ENCODE data around the gene ZC3H4.
"Not testable (repeated sequence)": the region's sequence is repeated elsewhere in the genome, so short reads cannot be mapped to it uniquely, and the experiment has no call there.

Gene ZC3H4

DNA sequence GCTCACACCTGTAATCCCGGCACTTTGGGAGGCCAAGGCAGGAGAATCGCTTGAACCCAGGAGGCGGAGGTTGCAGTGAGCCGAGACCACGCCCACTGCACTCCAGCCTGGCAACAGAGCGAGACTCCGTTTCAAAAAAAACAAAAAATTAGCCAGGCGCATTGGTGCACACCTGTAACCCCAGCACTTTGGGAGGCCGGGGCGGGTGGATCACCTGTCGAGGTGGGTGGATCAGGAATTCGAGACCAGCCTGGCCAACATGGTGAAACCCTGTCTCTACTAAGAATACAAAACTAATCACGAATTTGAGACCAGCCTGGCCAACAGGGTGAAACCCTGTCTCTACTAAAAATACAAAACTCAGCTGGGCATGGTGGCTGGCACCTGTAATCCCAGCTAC, 35.2 kb downstream of the ZC3H4 start:
- DNase-seq = not testable (repeated sequence)

DNA sequence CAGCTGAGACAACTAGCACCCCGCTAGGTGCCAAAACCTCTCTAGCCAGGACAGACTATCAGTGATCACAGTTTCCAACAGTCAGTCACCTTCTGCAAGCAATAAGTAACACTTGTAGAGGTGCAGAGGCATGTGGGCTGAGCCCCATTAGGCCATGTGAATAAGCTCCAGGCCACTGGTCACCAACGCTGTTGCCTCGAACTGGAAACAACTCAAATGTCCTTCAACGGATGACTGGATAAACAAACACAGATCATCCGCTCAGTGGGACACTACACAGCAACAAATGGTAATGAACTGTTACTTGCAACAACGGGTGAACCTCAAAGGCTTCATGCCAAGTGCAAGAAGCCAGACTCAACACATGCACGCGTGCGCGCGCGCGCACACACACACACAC, 37.6 kb downstream of the ZC3H4 start:
- no peak for DNase-seq

DNA sequence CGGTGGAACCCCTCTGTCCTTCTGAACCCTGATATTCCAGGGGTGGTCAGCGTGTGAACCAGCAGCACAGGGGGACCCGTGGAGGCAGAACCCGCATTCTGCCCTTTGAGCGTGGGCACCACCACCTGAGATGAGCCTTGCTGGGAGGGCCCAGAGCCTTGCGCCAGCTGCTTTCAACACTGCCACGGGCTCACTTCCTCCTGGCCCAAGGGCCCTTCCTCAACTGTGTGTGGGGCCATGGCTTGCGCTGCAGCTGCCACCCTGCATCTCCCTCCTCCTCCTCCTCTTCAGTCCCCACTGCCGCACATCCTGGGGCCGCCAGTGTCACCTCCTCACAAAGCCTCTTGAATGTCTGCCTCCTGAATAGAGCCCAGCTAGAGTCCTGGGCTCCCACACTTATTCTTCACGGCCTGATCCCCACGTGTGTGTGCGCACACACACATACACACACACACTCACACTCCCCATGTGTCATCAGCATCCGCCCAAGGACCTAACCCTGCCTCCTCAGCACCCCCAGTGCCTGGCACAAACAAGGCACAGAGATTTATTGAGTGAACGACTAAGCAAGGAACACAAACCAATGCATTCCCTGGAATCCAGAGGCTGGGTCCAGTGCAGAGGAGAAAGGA, 38.3 kb downstream of the ZC3H4 start:
- peak; percentile 29 for DNase-seq

DNA sequence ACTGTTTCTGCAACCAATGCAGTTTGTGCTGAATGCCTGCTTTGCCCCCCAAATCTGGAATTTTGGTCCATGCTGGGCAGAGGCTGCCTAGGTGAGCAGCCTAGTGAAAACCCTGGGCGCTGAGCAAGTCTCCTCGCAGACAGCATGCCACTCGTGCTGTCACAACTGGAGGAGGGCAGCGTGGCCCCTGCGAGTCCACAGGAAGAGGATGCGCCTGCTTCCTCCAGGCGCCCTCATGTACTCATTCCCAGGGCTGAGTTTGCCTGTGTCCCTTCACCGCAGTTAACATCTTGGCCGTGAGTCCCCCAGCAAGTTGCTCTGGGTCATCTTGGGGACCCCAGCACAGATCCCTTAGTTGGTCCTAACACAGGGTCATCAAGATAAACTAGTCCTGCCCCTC, 39.0 kb downstream of the ZC3H4 start:
- peak; percentile 64 for DNase-seq

DNA sequence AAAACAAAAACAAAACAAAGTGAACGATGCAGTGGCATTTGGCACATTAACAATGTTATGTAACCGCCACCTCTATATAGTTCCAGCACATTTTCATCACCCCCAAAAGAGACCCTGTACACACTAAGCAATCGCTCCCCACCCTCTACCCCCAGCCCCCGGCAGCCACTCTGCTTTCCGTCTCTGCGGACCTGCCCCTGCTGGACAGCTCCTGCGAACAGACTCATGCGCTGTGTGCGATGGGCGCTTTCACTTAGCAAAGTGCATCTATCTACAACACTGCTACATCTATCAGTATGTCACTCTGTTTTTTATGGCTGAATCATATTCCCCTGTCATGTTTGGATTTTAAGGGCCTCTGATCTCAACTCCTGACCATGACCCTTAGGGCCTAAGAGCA, 40.0 kb downstream of the ZC3H4 start:
- no peak for DNase-seq

DNA sequence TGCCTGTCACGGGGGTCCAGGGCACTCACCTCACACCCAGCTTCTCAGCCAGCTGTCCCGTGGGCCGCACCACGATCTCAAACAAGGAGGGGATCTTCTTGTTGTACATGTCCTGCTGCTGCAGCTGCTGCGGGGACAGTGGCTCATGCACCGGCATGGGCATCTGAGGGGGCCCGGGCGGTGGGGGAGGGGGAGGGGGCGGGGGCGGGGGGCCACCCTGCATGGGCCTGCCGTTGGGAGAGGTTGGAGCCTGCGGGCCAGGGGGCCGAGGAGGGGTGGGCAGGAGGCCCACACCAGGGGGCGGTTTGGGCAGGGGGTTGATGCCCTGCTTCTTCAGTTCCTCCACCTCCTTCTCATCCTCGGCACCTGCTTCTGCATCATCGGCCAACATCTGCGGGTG, 41.3 kb downstream of the ZC3H4 start:
- DNase-seq = no peak

DNA sequence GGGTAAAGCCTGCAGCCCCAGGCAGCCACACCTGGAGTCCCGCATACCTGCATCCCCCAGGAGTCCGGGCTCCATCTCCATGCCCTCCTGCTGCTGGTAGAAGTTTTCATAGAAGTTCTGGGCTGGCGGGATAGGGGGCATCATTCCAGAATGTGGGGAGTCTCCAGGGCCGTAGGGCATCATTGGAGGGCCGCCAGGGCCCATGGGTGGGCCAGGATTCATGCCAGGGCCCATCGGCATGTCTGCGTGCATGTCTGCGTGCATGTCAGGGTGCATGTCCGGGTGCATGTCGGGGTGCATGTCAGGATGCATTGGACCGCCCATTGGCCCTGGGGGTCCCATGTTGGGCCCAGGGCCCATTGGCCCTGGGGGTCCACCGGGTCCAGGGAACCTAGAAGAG, 41.8 kb downstream of the ZC3H4 start:
- DNase-seq = no peak

DNA sequence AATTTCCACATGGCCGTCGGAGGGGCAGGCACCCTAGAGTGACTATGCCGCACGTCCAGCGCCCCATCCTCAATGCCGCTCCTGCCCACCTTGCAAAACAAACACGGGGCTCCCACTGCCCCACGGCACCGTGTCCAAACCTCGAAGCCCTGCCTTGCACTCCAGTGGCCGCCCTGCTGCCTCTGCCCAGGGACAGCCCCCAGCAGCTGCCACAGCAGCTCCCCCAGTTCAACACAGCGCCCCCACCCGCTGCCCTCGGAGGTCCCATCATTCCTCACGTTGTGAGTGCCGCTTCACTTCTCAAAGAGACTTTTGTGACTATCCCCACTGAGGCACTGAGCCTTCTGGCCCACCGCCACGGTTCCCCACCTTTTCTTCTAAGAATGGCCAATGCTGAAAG, 42.8 kb downstream of the ZC3H4 start:
- no peak for DNase-seq

DNA sequence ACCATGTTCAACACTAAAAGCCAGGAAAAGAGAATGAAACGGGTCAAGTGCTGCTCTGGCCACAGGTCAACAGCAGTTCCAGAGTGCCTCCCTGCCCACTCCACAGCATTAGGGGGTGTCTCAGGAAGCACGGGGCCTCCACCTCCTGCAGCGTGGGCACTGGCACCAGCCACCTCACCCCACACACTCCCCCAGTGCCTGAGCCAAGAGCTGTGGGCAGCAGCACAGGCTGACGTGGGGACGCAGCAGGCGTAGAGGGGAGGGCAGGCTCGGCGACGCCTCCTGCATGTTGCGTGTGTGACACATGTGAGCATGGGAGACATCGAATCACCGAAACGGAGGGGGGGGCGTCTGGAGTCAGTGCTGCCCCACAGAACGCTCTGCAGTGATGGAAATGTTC, 43.8 kb downstream of the ZC3H4 start:
- DNase-seq = no peak

DNA sequence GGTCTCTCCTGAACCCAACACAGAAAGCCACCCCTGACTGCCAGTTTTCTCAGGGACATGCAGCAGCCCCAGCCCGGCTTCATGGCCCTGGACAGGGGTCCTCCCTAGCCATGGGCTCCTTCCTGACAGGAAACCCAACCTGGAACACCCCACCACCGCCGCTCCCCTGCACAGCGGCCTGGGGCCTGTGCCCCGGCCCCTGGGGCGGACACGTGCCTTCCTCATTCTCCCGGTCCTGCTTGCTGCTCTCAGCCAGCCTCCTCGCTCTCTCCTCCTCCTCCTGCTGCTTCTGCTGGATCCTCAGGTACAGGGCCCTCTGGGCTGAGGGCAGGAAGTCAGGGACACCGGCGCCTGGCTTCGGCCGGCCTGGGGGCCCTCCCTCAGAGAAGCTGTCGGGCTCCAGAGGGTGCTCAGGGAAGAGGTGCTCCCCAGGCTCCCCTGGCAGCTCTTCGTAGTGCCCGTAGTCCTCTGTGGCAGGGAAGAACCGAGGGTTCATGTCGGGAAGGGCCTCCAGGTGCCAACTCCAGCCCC, 44.6 kb downstream of the ZC3H4 start:
- no peak for DNase-seq

DNA sequence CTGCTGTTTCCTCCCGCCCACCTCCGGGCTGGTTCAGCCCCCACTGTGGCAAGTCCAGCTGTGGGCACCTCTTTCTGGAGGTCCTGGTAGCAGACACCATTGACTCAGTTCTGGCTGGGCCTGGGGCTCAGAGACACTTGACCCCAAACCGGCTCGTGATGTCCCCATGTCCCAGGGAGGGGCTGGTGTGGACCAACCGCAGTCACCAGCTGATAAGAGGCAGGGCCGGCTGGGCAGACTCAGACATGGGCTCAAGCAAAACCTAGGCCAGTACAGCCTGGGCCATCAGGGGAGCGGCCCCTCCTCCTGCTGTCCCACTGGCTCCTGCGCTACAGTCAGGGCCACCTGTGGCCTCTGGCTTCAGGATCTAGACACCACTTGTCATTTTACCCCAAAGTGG, 45.3 kb downstream of the ZC3H4 start:
- DNase-seq = no peak

DNA sequence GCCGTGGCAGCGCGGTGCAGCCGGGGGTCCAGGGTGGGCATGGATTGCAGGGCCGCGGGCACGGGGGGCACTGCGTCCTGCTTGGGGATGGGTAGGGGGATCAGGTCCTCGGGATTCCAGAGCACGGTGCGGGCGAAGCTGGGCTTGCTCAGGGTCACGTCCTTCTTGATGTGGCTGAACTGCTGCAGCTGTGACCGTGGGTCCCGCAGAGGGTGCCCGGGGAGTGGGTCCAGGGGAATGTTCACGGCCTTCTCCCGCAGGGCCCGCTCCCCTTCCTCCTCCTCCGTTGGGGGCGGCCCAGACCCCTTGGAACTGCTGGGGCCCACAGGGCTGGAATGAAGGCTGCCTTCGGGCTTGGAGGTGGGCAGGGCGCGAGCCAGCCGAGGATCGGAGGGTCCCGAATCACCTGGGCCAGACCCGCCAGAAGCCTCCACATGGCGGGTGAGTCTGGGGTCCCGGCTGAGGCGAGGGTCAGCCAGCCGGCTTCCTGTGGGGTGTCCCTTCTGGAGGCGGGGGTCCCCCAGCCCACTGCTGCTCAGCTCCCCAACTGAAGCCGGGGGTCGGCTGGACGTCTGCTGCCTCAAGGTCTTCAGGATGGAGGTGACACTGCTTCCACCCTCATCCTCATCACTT, 46.2 kb downstream of the ZC3H4 start:
- no peak for DNase-seq

DNA sequence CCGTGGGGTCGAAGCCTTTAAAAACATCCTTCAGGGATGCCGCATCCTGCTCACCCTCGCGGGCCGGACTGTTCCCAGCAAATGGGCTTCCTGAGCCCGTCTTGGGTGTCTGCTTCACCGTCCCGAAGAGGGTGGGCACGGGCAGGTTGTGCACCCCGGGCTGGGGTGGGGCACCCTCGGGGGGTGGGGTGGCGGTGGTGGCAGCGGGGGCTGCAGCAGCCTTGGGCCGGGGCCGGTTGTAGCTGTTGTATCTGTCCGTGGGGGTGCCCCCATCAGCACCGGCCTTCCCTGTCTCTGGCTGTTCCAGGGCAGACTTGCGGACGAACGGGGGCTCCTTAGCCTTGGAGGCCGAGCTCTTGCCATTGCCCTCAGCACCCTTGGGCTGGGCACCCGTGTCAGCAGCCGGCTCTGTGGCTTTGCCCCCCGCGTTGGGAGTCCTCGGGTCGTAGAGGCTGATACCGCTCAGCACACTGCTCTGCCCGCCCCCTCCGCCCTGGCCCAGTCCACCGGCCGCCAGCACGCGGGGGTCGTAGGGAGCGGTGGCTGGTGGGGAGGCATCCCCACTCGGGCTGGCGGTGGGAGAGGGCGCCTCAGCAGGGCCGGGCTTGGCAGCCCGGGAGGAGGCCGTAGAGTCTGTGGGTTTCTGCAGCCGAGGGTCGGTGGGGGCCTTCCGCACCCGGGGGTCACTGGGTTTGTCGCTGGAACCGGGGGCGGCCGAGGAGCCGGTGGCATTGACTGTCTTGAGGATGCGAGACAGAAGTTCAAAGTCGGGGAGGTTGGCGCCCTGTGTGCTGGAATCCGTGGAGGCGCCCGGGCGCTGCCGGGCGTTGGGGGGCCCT, 47.0 kb downstream of the ZC3H4 start:
- DNase-seq = no peak

DNA sequence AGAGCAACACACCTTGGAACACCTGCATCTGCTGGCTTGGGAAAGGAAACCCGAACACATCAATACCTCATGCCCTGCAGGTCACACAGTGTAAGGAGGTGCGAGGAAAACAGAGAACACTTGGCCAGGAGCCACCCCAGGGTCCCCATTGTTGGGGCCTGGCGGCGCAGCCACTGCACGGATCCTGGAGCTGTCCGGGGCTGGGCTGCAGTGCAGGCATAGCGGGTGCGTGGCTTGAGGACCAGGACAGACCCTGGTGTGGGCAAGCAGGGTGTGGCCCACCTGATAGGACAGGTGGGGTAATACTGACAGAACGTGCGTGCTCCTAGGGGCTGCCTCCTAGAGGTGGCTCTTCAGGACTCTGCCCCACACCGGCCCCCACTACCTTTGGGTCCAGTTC, 48.3 kb downstream of the ZC3H4 start:
- DNase-seq = no peak

DNA sequence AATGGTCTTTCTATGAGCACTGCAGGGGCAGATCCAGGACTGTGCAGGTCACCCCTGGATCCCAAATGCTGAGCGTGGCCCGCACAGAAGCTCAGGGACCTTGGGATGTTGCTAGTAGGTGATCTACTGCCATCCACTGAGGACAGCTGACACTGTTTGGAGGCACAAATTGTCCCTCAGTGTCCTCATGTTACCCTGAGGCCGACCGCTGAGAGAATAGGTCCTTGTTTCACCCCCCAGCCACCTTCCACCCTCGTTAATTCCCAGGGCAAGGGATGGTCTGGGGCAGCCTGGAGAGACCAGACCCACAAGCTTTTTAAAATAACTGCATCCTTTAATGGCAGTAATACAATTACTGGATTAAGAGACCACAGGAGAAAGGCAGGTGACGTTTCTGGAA, 49.7 kb downstream of the ZC3H4 start:
- no peak for DNase-seq

DNA sequence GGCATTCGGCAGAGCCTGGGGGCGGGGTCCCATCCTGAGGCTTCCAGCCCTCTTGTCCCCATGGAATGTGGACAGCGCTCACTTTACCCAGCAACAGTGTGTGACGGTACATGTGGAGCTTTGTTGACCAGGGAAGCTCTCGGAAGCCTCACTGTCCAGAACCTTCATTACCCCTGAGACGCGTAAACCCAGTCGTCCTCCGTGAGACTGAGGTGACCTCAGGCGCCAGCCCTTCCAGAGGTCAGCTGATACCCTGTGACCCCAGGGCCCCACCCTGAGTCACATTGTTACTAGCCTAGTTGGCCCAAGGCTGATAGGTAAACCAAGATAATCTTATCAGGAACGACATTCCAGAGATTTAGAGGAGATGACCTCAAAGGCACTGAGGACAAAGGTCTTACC, 55.0 kb downstream of the ZC3H4 start:
- DNase-seq = no peak

DNA sequence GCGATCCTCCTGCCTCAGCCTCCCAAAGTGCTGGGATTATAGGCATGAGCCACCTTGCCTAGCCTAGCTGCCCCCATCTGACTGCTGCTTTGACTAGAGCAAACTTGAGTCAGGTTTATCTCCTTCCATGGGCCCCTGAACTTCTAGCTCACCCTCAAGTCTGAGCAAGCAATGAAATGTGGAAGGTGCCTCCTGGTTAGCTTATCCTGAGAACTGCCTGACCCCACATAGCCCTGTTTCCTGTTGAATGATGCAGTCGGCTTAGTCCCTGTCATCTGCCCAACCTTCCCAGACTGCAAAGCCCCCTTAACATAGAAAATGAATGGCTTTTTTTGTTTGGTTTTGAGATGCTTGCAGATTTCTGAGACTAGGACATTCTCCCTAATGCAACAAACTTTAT, 56.2 kb downstream of the ZC3H4 start:
- DNase-seq = no peak

DNA sequence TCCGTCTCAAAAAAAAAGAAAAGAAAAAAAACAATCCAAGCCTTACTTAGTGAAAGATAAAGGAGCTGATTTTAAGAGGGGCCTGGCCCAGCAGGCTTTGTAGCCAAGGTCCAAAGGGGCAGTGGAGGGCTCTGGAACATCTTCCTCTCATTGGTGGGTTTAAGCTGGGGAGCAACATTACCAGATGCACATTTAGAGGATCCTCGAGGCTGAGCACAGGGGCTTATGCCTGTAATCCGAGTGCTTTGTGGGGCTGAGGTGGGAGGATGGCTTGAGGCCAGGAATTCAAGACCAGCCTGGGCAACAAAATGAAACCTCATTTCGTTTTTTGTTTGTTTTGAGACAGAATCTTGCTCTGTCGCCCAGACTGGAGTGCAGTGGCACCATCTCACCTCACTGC, 57.2 kb downstream of the ZC3H4 start:
- no peak for DNase-seq

DNA sequence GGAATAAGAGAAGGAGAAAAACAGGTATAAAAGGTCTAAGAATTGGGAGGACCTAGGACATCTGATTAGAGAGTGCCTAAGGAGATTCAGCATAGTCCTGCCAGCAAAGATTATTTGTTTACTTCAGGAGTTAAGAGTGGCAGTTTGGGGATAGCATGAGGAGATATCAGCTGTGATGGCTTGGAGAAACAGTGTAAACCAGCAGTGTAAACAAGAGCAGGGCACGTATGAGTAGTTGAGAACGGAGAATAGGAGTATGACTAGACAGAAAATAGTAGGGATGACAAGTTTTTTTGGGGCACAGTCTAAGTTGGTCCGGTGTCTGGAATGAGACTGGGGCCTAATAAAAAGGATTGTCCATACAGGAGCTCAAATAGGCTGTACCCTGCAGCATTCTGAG, 63.0 kb downstream of the ZC3H4 start:
- DNase-seq = not testable (repeated sequence)

DNA sequence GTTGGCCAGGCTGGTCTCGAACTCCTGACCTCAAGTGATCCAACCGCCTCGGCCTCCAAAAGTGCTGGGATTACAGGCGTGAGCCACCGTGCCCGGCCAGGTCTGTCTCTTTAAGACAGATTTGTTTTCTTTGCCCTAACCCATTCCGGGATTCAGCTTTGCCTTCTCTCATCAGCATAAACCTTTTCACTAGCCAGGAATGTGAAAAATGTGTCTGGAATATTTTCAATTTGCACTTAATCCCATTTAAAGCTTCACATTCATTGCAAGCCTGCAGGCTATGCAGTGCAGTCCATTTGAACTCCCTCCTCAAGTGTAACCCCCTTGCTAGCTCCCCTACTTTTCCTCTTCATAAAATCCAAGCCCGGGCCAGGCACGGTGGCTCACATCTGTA, 64.3 kb downstream of the ZC3H4 start:
- DNase-seq = no peak

DNA sequence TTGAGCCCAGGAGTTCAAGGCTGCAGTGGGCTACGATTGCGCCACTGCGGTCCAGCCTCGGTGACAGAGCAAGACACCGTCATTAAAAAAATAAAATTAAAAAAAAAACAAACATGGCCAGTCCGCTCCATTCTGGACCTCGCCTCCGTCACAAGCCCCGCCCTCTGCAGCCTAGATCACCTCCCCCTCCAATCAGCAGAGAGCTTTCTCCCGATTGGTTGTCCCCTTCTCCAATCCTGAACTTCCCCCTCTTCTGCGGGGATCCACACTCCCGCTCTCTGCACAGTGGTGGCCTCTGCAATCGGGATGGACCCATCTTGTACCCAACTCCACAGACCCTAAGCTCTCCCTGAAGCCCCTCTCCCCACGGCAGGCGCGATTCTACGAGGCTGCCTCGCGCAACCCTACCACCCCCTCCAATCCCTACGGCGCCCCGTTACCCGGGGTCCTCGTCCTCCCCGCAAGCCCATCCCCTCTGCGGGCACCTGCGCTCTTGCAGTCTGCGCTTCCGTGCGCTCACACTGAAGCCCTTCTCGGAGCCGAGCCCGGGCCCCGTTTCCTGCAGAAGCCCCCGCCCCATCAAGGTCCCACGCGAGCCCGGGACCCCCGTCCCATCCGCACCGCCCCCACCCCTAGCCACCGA, 65.7 kb downstream of the ZC3H4 start:
- peak; percentile 86 for DNase-seq

DNA sequence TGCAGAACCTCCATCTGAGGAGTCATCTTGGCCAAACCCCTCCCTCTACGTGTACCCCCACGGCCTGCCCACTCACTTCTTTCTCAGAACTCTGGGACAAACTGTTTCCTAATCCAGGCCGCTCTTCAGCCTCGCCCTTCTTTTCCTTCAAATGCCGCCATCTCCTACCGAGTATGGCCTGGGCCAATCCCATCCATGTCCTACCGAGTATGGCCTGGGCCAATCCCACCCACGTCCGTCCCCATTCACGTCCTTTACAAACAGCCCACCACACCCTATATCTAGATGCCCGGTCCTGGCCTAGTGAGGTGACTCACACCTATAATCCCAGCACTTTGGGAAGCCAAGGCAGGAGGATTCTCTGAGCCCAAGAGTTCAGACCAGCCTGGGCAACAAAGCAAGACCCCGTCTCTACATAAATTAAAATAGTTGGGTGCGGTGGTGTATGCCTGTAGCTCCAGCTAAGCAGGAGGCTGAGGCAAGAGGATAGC, 66.3 kb downstream of the ZC3H4 start:
- no peak for DNase-seq

DNA sequence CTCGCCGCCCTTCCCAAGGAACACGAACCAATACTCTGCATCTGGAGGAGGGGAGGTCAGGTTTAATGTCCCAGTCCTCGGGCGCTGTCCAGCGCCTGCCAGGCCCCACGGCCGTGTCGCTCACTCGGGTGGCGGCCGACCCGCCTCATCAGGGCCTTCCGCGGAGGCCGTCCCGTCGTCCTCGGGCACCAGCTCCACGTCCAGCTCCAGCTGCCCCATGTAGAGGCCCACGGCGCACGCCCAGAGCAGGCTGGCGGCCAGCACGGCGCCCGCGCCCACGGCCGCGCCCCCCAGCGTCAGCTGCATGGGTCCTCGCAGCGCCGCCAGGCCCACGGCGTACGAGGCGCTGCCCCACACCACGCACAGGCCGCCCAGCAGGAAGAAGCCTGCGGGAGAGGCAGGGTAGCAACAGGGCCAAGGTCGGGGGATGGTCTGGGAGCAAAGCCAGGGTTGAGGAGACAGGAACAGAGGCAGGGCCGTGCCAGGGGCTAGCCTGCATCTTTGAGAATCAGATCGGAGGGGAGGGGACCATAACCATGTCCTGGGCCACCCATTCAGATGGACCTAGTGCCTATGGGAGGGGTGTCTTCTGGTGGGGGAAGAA, 67.6 kb downstream of the ZC3H4 start:
- no peak for DNase-seq
